ENCODE results near the gene C22orf39. TPM values are rescaled to one million over a fixed set of nuclear protein-coding genes. Genes with fewer than 3 reads are reported as not detected.

C22orf39 gene
- total and polyA plus RNA-seq, 2 donors (not counting 1 experiment from before 2014, with no cell fraction given) = 37.7 to 47.2 TPM

GRCh38 chr22:19396934-19397733, 50.4 kb downstream of the C22orf39 start:
- no peak overlapping the region for H3K27ac ChIP-seq (ENCODE audit: low read length in 2 of 2)
- Mint-ChIP-seq H3K4me3 (no peak overlapping the region), H3K27ac (no peak overlapping the region), H3K4me1 (no peaks in the 10 kb centered on the region), H3K9me3 (ENCODE audit: insufficient read depth) (no peaks in the 10 kb centered on the region), H3K27me3 (no peaks in the 10 kb centered on the region)
- H4K20me1 ChIP-seq (ENCODE audit: control insufficient read depth, insufficient read depth, low read length, poor library complexity, severe bottlenecking) = no peaks in the 10 kb centered on the region
- H3K4me3 ChIP-seq (ENCODE audit: control extremely low read depth in 1 of 5, extremely low read depth in 1 of 5, insufficient read depth in 1 of 5, low read depth in 2 of 5, low read length in 4 of 5) = no peak overlapping the region
- H3K4me2 ChIP-seq (replicated peaks; ENCODE audit: low read depth, low read length, poor library complexity, severe bottlenecking) = no peak overlapping the region
- CTCF ChIA-PET = no interaction called here
- no peaks in the 10 kb centered on the region for H3K27me3 ChIP-seq (replicated peaks in 1 of 4; ENCODE audit: control extremely low read depth in 1 of 4, control insufficient read depth in 3 of 4, insufficient read depth in 4 of 4, low read length in 3 of 4)
- H3K79me2 ChIP-seq (ENCODE audit: control insufficient read depth, insufficient read depth, low read length) = no peaks in the 10 kb centered on the region
- peaks cover 0 to 76% of the 10 kb centered on the region in 2 experiments for H3K36me3 ChIP-seq (replicated peaks in 1 of 2; ENCODE audit: control extremely low read depth in 1 of 2, control insufficient read depth in 1 of 2, extremely low read depth in 1 of 2, insufficient read depth in 2 of 2, low read length in 1 of 2)
- no peaks in the 10 kb centered on the region for H3K9me3 ChIP-seq (ENCODE audit: control extremely low read depth in 1 of 3, control insufficient read depth in 2 of 3, insufficient read depth in 1 of 3, low read length in 2 of 3)
- no peaks in the 10 kb centered on the region for H3K4me1 ChIP-seq (ENCODE audit: control insufficient read depth in 2 of 2, insufficient read depth in 2 of 2, low read length in 2 of 2)
- no peak overlapping the region for H3K9ac ChIP-seq (ENCODE audit: low read length)
- no peak for TF ChIP-seq EZH2 (IDR thresholded peaks at IDR 0.05; ENCODE audit: borderline replicate concordance, insufficient read depth, low read depth, low read length, poor library complexity, severe bottlenecking)
- TF ChIP-seq CTCF (IDR thresholded peaks at IDR 0.05) = no peak
- H2AFZ ChIP-seq (ENCODE audit: insufficient read depth, low read depth, low read length, poor library complexity, severe bottlenecking) = no peak overlapping the region
- ATAC-seq (ENCODE audit: low read depth) (no peak), DNase-seq (no peak)
- POLR2A ChIA-PET = no interaction called here
- intact Hi-C loops (cut with micrococcal nuclease) = no loop called here
- WGBS (ENCODE audit: insufficient coverage) = 93% methylated on average over 3 of the region's 6 CpGs

- no peak for TF ChIP-seq CTCF (IDR thresholded peaks at IDR 0.05)
- no peak for TF ChIP-seq EZH2 (IDR thresholded peaks at IDR 0.05; ENCODE audit: borderline replicate concordance, insufficient read depth, low read depth, low read length, poor library complexity, severe bottlenecking)
- ChIA-PET CTCF (no interaction called here), POLR2A (interaction anchor here (0.6 kb wide), 1 partner anchor 18 kb away, joined by 6 read pairs; no protein-coding TSS in a partner anchor)
- WGBS (ENCODE audit: insufficient coverage) = 95% methylated on average over 4 of the region's 6 CpGs
- ATAC-seq (ENCODE audit: low read depth) (no peak), DNase-seq (no peak)
- Histone ChIP-seq H3K4me3 (ENCODE audit: control extremely low read depth in 1 of 5, extremely low read depth in 1 of 5, insufficient read depth in 1 of 5, low read depth in 2 of 5, low read length in 4 of 5) (no peak overlapping the region), H3K4me2 (replicated peaks; ENCODE audit: low read depth, low read length, poor library complexity, severe bottlenecking) (no peak overlapping the region), H3K9me3 (ENCODE audit: control extremely low read depth in 1 of 3, control insufficient read depth in 2 of 3, insufficient read depth in 1 of 3, low read length in 2 of 3) (no peaks in the 10 kb centered on the region), H3K36me3 (replicated peaks in 1 of 2; ENCODE audit: control extremely low read depth in 1 of 2, control insufficient read depth in 1 of 2, extremely low read depth in 1 of 2, insufficient read depth in 2 of 2, low read length in 1 of 2) (peaks cover 0 to 77% of the 10 kb centered on the region in 2 experiments), H3K27ac (ENCODE audit: low read length in 2 of 2) (no peak overlapping the region), H2AFZ (ENCODE audit: insufficient read depth, low read depth, low read length, poor library complexity, severe bottlenecking) (no peak overlapping the region), H3K79me2 (ENCODE audit: control insufficient read depth, insufficient read depth, low read length) (no peaks in the 10 kb centered on the region), H3K9ac (ENCODE audit: low read length) (no peak overlapping the region), H3K4me1 (ENCODE audit: control insufficient read depth in 2 of 2, insufficient read depth in 2 of 2, low read length in 2 of 2) (no peaks in the 10 kb centered on the region), H4K20me1 (ENCODE audit: control insufficient read depth, insufficient read depth, low read length, poor library complexity, severe bottlenecking) (no peaks in the 10 kb centered on the region), H3K27me3 (replicated peaks in 1 of 4; ENCODE audit: control extremely low read depth in 1 of 4, control insufficient read depth in 3 of 4, insufficient read depth in 4 of 4, low read length in 3 of 4) (no peaks in the 10 kb centered on the region)
- intact Hi-C loops (cut with micrococcal nuclease) = no loop called here
- H3K4me1 Mint-ChIP-seq = no peaks in the 10 kb centered on the region
- no peak overlapping the region for H3K4me3 Mint-ChIP-seq
- no peaks in the 10 kb centered on the region for H3K27me3 Mint-ChIP-seq
- no peaks in the 10 kb centered on the region for H3K9me3 Mint-ChIP-seq (ENCODE audit: insufficient read depth)
- no peak overlapping the region for H3K27ac Mint-ChIP-seq
Measured at GRCh38 chr22:19396561-19396933, 51.0 kb downstream of the C22orf39 start.

Data from B cell (primary cell).